GM13977 (cell line): ENCODE data around the gene ANKRD33.

Experiments
- DNase-seq: peaks from one replicate; pipeline ENCODE4 v3.0.0; 2012; ENCODE audit warnings: low spot score
- CTCF ChIP-seq: IDR thresholded peaks from 2 replicates; pipeline ENCODE4 v1.5.1; 2012; ENCODE audit warnings: mild to moderate bottlenecking, control low read depth; ENCODE audit not compliant: insufficient read depth; ENCODE audit errors: extremely low read depth, missing control alignments
- in situ Hi-C: fragments of 300-500 bp; cut with MboI; formaldehyde crosslinking; loops from one replicate; pipeline ENCODE4 v1.12.0; 2022; ENCODE audit warnings: low sequenced_read_pairs, low pct_unique_long_range_greater_than_20kb, mixed read lengths, inconsistent platforms; ENCODE audit not compliant: unreplicated experiment

The ANKRD33 gene

GRCh38 chr12:51886021-51886710 lies 1.7 kb upstream of the ANKRD33 start:
- no peak for TF ChIP-seq CTCF
- in situ Hi-C loops = no loop called here
- no peak for DNase-seq

- TF ChIP-seq CTCF = no peak
- DNase-seq = no peak
- in situ Hi-C loops = no loop called here
Measured at GRCh38 chr12:51888316-51889215, 663 bp downstream of the ANKRD33 start.

- DNase-seq = no peak
- no peak for TF ChIP-seq CTCF
- in situ Hi-C loops = loop anchor here (10.0 kb wide), 1 partner anchor 85 kb away; no protein-coding TSS in a partner anchor
Measured at GRCh38 chr12:51889216-51890132, 1.6 kb downstream of the ANKRD33 start.

GRCh38 chr12:51890133-51890464 lies 2.2 kb downstream of the ANKRD33 start:
- TF ChIP-seq CTCF = no peak
- in situ Hi-C loops = loop anchor here (10.0 kb wide), 1 partner anchor 85 kb away; no protein-coding TSS in a partner anchor
- DNase-seq = no peak

GRCh38 chr12:51890511-51891171 lies 2.7 kb downstream of the ANKRD33 start:
- in situ Hi-C loops = loop anchor here (10.0 kb wide), 1 partner anchor 84 kb away; no protein-coding TSS in a partner anchor
- no peak for TF ChIP-seq CTCF
- DNase-seq = no peak
